NCI-H2107 (cell line): ENCODE measurements around the gene RSRC1.
"Not testable (repeated sequence)": the region's sequence is repeated elsewhere in the genome, so short reads cannot be mapped to it uniquely, and the experiment has no call there.

Source experiments
- DNase-seq: peaks from one replicate; lab custom pipeline; 2025; lab: John Stamatoyannopoulos, UW

RSRC1 gene

DNA sequence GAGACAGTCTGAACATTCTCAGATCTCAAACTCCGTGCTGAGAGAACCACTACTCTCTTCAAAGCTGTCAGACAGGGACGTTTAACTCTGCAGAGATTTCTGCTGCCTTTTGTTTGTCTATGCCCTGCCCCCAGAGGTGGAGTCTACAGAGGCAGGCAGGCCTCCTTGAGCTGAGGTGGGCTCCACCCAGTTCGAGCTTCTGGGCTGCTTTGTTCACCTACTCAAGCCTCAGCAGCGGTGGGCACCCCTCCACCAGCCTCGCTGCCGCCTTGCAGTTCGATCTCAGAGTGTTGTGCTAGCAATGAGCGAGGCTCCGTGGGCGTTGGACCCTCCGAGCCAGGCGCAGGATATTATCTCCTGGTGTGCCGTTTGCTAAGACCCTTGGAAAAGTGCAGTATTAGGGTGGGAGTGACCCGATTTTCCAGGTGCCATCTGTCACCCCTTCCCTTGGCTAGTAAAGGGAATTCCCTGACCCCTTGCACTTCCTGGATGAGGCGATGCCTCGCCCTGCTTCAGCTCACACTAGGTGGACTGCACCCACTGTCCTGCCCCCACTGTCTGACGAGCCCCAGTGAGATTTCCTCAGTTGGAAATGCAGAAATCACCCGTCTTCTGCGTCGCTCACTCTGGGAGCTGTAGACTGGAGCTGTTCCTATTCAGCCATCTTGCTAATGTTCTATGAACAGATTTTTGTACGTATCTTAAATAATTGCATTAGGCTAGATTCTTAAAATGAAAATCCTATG lies 220.0 kb downstream of the RSRC1 start:
- DNase-seq = not testable (repeated sequence)

DNA sequence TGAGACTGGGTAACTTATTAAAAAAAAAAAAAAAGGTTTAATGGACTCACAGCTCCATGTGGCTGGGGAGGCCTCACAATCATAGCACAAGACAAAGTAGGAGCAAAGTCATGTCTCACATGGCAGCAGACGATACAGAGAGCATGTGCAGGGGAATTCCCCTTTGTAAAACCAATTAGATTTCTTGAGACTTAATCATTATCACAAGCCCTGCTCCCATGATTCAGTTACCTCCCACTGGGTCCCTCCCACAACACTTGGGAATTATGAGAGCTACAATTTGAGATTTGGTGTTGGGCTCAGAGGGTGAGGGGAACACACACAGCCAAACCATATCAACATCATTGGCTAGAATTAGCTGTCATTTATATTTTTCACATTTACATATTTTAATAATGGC lies 221.0 kb downstream of the RSRC1 start:
- DNase-seq = no peak

DNA sequence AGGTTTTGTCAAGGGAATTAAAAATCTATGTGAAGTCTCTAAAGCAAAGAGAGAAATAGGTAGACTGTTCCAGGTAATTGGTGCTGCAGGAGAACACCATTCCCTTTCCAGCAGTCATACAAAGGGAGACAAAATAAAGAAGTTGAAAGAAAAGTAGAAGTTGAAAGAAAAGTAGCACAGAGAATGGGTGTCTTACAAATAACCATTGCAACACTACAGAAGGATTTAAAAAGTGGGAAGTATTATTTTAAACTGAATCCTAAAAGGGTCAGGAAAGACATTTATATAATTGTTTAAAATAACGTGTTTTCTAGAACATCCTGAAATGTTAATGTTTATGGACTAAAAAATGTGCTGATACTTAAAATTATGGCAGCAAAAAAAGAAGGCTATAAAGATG lies 223.8 kb downstream of the RSRC1 start:
- DNase-seq = no peak

GRCh38 chr3:158337110-158337509 lies 227.2 kb downstream of the RSRC1 start:
- no peak for DNase-seq

DNA sequence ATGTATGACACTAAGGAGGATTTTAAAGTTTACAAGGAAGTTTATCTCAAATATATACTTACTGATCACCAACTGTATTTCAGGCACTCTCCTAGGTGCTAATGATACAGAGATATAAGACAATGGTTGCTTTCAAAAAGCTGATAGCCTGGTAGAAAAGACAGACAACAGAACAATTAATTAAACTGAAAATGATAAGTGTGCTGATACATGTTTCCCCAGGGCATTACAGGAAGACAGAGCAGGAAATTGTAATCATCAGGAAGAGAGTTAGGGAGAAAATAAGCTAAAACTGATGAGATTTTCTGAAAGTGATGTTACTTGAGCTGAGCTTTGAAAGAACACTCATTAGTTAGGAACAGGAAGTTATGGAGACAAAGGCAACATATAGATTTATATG lies 229.7 kb downstream of the RSRC1 start:
- no peak for DNase-seq

GRCh38 chr3:158340951-158341350 lies 231.1 kb downstream of the RSRC1 start:
- DNase-seq = not testable (repeated sequence)

DNA sequence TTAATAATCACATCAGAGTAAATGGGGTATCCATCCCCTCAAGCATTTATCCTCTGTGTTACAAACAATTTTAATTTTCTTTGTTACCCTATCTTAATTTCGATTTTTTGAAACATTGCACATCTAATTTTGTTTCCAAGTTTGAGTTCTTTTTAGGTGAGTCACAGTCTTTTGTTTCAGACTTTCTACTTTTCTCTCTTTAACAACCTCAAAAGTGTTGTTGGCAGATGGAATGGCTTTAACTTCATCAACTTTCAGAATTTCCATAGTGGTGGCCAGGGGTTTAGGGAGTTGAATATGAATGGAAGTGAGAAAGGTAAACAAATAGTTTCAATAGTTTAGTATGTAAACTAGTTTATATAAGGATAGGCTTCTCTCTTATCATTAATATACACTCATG lies 238.1 kb downstream of the RSRC1 start:
- no peak for DNase-seq

DNA sequence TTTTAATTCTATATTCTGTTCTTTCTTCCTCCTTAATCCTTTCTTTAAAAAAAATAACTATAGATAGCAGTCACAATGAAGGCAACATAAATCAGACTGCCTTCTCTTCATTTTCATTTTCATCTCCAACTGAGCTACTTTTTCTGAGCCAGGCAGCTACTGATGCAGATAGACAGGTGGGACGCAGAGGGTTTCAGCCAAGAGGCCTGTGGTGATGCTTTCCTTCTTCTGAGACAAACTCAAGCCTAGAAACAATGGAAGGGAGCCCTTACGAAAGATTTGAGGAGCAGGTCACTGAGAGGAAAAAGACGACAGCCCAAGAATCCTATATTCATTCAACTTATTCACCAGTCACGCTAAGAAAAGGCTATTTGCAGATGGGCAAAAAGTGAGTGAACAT lies 241.1 kb downstream of the RSRC1 start:
- DNase-seq = no peak

GRCh38 chr3:158352551-158352950 lies 242.7 kb downstream of the RSRC1 start:
- no peak for DNase-seq

DNA sequence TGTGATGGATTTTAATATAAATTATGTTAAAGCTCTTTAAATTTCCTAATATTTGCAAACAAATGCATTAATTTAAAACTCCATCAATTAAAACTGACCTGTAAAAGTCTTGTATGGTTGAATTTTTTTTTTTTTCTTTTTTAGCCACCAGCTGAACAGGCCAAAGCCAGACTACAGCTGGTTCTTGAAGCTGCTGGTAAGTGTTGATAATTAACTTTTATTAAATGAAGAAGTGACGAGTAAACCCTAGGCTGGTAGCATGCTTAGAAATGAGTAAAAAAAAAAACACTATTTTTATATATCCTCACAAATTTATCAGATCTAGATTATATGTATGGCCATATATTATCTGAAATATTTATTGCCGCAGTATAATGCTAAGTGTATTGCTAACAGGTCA lies 244.8 kb downstream of the RSRC1 start:
- no peak for DNase-seq

DNA sequence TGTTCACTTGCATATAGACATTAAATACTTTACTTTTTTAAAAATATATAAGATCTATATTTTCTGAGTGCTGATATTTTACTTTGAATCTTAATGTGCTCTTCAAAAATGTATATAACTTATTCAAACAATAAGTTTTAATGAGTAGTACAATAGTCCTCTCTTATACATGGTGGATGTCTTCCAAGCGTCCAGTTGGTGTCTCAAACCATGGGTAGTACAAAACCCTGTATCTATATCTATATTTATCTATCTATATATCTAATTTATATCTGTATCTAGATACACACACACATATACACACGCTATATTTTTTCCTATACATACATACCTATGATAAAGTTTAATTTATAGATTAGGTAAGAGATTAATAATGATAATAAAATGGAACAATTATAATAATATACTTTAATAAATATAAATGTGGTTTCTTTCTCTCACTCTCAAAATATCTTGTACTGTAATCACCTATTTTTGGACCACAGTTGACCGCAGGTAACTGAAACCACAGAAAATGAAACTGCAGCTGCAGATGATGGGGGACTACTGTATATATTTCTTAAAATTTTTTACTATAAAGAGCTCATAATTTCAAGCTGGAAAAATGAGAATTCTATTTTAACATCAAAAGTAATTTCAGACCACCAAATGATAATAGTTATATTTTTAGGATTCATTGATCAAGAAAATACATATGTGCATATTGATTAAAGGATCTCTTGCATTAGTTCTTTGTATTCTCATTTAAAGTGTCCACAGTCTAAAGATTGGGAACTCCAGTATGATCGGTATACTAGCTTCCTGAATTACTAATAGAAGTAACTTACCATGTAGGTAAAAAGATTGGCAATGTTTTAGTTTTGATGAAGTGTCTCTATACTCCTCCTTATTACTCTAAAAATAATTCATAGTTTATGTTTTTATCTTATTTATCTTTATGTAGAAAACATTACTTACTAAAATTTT lies 246.0 kb downstream of the RSRC1 start:
- DNase-seq = no peak

DNA sequence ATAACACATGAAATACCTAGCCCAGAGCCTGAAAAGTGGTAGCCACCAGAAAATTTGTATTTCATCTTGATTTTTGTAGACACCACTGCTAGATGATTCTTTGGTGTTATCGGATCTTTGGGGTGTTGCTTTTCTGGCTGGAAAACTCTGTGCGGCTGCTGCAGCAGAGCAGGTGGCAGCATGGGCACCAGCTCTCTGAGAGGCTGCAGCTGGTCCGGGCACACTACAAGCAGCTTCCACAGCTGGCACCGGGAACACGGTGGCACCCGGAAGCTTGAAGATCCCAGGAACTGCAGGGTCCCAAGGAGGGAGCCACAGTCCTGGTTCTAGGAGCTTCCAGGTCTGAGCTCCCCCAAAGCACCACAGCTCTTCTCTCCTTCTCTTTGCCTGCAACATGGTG lies 249.4 kb downstream of the RSRC1 start:
- no peak for DNase-seq

GRCh38 chr3:158360756-158361448 lies 251.0 kb downstream of the RSRC1 start:
- DNase-seq = no peak

DNA sequence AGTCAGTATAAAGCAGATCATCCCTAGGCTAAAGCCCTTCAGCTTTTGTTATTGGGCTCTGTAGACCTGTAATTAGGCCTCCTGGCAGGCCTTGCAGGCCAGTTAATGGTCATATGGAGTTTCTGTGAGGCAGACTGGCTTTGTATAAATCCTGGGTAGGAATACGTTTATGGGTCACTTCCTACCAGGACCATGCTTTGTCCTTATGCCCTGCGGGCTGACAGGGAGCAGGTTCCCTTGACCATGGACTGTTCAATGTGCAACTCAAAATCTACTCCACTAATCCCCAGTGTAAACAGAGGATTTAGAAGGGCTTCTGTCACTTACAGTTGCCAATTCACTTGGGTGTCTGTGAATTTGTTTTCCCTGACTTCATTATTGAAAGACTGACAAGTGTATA lies 258.4 kb downstream of the RSRC1 start:
- no peak for DNase-seq

- DNase-seq = no peak
Measured at GRCh38 chr3:158369279-158369678, 259.4 kb downstream of the RSRC1 start.

DNA sequence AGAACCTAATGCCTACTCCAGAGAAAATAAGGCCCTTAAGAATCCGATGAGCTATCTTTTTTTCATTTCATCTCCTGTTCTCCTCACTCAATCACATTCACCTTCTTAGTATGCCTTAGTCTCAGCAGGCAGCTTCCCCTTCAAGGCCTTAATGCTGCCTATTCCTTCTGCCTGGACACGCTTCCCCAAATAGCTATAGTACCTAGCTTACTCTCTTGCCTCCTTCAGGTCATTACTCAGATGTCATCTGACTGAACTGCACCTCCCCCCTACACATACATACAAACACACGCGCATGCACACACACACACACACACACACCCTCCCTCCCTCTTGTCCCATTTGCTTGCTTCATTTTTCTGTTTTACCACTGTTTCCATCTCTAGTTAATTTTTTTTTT lies 269.6 kb downstream of the RSRC1 start:
- no peak for DNase-seq

DNA sequence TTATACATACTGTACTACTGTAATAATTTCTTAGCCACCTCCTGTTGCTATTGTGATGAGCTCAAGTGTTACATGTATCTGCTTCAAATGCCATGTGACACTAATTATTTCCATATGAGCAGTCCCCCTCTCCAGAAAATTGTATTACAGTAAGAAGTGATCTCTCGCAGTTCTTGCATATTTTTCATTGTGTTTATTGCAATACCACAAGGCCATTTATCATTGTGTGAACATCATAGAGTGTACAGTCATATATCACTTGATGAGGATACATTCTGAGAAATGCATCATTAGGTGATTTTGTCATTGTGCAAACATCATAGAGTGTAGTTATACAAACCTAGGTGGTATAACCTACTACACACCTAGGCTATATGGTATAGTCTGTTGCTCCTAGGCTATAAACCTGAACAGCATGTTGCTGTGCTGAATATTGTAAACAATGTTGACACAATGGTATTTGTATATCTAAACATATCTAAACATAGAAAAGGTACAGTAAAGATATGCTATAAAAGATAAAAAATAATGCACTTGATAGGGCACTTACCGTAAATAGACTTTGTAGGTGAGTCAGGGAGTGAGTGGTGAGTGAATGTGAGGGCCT lies 271.5 kb downstream of the RSRC1 start:
- no peak for DNase-seq

DNA sequence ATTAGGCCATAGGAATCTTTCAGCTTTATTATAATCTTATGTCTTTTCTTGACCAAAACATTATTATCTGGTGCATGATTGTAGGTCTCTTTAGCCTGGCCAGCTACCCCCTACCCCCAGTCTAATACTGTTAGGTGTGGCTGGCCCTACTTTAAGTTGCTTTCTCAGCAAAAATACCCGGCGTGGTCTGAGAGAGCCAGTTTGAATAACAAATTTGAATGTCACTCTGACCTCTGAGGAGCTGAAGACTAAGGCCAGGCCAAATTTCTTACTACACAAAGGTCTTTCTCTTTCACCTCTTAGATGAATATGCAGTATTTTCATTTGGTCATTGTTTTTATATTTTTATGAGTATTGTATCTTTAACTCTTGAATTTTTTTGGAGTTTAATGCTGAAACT lies 272.6 kb downstream of the RSRC1 start:
- no peak for DNase-seq

DNA sequence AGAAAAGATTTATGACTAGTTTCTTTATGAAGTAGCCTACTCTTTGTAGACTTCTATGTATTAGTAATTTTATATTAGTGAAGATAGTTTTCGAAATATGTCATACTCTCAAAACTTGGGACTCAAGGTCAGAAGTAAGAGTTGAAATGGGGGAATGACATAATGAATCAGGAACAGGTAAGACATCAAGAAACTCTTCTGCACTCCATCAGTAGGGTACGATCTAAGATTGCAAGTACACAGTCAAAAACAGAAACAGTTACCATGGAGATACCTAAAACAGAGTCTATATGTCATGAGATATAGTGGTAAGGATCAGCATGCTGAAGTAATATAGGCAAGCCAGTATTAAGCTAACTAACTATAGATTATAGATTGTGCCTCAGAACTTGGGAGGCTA lies 274.1 kb downstream of the RSRC1 start:
- DNase-seq = no peak

DNA sequence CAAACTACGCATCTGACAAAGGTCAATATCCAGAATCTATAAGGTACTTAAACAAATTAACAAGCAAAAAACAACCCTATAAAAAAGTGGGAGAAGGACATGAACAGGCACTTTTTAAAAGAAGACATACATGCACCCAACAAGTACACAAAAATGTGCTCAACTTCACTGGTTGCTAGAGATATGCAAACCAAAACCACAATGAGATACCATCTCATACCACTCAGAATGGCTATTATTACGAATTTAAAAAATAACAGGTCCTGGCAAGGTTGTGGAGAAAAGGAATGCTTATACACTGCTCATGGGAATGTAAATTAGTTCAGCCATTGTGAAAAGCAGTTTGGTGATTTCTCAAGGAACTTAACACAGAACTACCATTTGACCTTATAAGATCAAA lies 285.5 kb downstream of the RSRC1 start:
- DNase-seq = no peak

GRCh38 chr3:158402590-158402989 lies 292.7 kb downstream of the RSRC1 start:
- DNase-seq = no peak

DNA sequence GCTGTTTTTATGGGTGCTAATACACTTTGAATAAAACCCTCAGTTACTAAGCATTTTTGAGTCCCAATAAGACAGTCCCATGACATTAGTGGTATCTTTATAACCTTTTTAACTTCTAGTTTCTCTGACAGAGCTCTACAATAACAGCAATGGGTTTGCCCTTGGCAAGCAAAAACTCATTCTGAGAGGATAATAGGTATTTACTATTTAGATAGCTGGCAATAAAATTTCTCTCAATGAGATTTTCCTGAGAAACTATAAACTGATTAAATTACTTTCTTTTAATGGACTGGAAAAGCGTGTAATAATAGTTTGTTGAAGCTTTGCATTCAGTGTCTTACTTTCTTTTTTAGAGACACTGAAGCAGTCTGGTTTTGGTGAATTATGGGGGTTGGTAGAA lies 293.1 kb downstream of the RSRC1 start:
- no peak for DNase-seq
